Transverse colon (tissue), 4 donors: ENCODE data around the gene GABBR2.

Source experiments
- EP300 ChIP-seq: sonication (generic); formaldehyde crosslinking; IDR thresholded peaks from one replicate; pipeline ENCODE4 v1.6.1; 2017; ENCODE audit warnings: antibody characterized with exemption, low read depth
- POLR2A ChIP-seq: fragments of 450-650 bp; IDR thresholded peaks from one replicate; pipeline ENCODE4 v1.6.1; 2016; ENCODE audit warnings: antibody characterized with exemption, mild to moderate bottlenecking, moderate library complexity
- POLR2AphosphoS5 ChIP-seq, 3 donors: sonication (generic); formaldehyde crosslinking; IDR thresholded peaks; one replicate each; pipeline ENCODE4 v1.6.1; 2016; ENCODE audit warnings: antibody characterized with exemption in 3 of 3
- TF ChIP-seq, protein P1 (sequence below), 5 experiments: fragments of 200-600 bp in 3 of 5; fragments of 450-650 bp in 2 of 5; sonication (generic) in 3 of 5; IDR thresholded peaks; 1 replicate in 2 of 5; 2 replicates in 3 of 5; pipeline ENCODE4 v1.5.1; 2016 to 2017; ENCODE audit warnings: antibody characterized with exemption in 5 of 5, inconsistent platforms in 3 of 5, mild to moderate bottlenecking in 2 of 5, moderate library complexity in 1 of 5

DNA sequence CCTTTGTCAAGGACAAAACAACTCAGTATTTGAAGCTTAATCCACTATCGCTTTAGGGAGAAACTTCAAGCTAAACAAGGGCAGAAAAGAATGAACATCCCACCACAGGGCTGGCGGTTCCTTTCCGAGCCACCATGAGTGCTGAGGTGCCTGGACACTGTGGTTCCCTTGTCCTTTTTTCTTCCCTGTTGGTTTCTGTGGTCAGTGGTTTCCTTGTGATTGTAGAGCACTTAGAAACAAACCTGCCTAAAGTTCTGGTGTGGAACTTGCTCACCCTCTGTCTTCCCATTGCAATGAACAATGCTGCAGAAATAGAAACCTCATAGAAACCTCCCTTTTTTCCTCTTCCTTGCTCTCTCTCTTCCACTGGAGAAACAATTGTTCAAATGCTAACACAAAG lies 373.9 kb downstream of the GABBR2 start:
- TF ChIP-seq, protein P1, sequence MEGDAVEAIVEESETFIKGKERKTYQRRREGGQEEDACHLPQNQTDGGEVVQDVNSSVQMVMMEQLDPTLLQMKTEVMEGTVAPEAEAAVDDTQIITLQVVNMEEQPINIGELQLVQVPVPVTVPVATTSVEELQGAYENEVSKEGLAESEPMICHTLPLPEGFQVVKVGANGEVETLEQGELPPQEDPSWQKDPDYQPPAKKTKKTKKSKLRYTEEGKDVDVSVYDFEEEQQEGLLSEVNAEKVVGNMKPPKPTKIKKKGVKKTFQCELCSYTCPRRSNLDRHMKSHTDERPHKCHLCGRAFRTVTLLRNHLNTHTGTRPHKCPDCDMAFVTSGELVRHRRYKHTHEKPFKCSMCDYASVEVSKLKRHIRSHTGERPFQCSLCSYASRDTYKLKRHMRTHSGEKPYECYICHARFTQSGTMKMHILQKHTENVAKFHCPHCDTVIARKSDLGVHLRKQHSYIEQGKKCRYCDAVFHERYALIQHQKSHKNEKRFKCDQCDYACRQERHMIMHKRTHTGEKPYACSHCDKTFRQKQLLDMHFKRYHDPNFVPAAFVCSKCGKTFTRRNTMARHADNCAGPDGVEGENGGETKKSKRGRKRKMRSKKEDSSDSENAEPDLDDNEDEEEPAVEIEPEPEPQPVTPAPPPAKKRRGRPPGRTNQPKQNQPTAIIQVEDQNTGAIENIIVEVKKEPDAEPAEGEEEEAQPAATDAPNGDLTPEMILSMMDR (IDR thresholded peaks at IDR 0.05): no peak
- no peak for TF ChIP-seq POLR2AphosphoS5 (IDR thresholded peaks at IDR 0.05)
- TF ChIP-seq POLR2A: no peak
- TF ChIP-seq EP300: no peak
